KOPT-K1 (cell line): Measurements from ENCODE around the gene RBM34.
"Not testable (repeated sequence)": the region's sequence is repeated elsewhere in the genome, so short reads cannot be mapped to it uniquely, and the experiment has no call there.

ENCODE experiments used
- H3K27ac ChIP-seq: fragments of 200-600 bp; sonication (generic); 2 replicates; pipeline ENCODE4 v1.5.1; 2016; ENCODE audit warnings: antibody characterized with exemption, mild to moderate bottlenecking, low read depth, low read length; ENCODE audit not compliant: poor library complexity, severe bottlenecking
- H3K36me3 ChIP-seq: fragments of 200-600 bp; sonication (generic); 2 replicates; pipeline ENCODE4 v1.5.1; 2017; ENCODE audit warnings: antibody characterized with exemption, mild to moderate bottlenecking, low read length, moderate library complexity; ENCODE audit not compliant: insufficient read depth
- H3K9me3 ChIP-seq: fragments of 200-600 bp; sonication (generic); 2 replicates; pipeline ENCODE4 v1.5.1; 2017; ENCODE audit warnings: antibody characterized with exemption, low read length, mild to moderate bottlenecking; ENCODE audit not compliant: insufficient read depth, poor library complexity, severe bottlenecking

RBM34 gene

GRCh38 chr1:235160957-235161684, at the start of gene RBM34:
RBM34 (minus strand) TSS chr1:235161250; CDS start chr1:235161226, 24 bp downstream.
- peaks cover 42% of the 10 kb centered on the region for H3K36me3 ChIP-seq

GRCh38 chr1:235207209-235207565, 46.1 kb upstream of the RBM34 start:
- Histone ChIP-seq H3K27ac (peak overlapping the region; percentile 62), H3K9me3 (no peaks in the 10 kb centered on the region), H3K36me3 (peaks cover 40% of the 10 kb centered on the region)

More at GRCh38 chr1:235160957-235161684, at the start of gene RBM34:
- Histone ChIP-seq H3K27ac (peak within 1 kb of the TSS; percentile 87), H3K9me3 (no peaks in the 10 kb centered on the region)

GRCh38 chr1:235206533-235207208, 45.6 kb upstream of the RBM34 start:
- Histone ChIP-seq H3K27ac (peak overlapping the region; percentile 62), H3K36me3 (peaks cover 35% of the 10 kb centered on the region), H3K9me3 (no peaks in the 10 kb centered on the region)

- Histone ChIP-seq H3K9me3 (no peaks in the 10 kb centered on the region), H3K36me3 (peaks cover 35% of the 10 kb centered on the region)
Observed at GRCh38 chr1:235205687-235206086, 44.6 kb upstream of the RBM34 start.

GRCh38 chr1:235203428-235203827, 42.4 kb upstream of the RBM34 start:
- H3K9me3 ChIP-seq = no peaks in the 10 kb centered on the region
- peaks cover 24% of the 10 kb centered on the region for H3K36me3 ChIP-seq
- H3K27ac ChIP-seq = no peak overlapping the region

More at GRCh38 chr1:235205687-235206086, 44.6 kb upstream of the RBM34 start:
- peak overlapping the region; percentile 62 for H3K27ac ChIP-seq

GRCh38 chr1:235202447-235202846, 41.4 kb upstream of the RBM34 start:
- not testable (repeated sequence) for H3K9me3 ChIP-seq, H3K27ac ChIP-seq
- H3K36me3 ChIP-seq = peaks cover 34% of the 10 kb centered on the region

- Histone ChIP-seq H3K9me3 (no peaks in the 10 kb centered on the region), H3K36me3 (peaks cover 61% of the 10 kb centered on the region), H3K27ac (no peak overlapping the region)
Observed at GRCh38 chr1:235199441-235199840, 38.4 kb upstream of the RBM34 start.

GRCh38 chr1:235190431-235190830, 29.4 kb upstream of the RBM34 start:
- H3K36me3 ChIP-seq = peaks cover 84% of the 10 kb centered on the region
- no peaks in the 10 kb centered on the region for H3K9me3 ChIP-seq
- no peak overlapping the region for H3K27ac ChIP-seq

- no peaks in the 10 kb centered on the region for H3K9me3 ChIP-seq
- H3K36me3 ChIP-seq = peaks cover 77% of the 10 kb centered on the region
- H3K27ac ChIP-seq = no peak overlapping the region
Observed at GRCh38 chr1:235187316-235187715, 26.3 kb upstream of the RBM34 start.

GRCh38 chr1:235181561-235182245, 20.7 kb upstream of the RBM34 start:
- no peaks in the 10 kb centered on the region for H3K9me3 ChIP-seq
- peaks cover 81% of the 10 kb centered on the region for H3K36me3 ChIP-seq
- H3K27ac ChIP-seq = no peak overlapping the region

GRCh38 chr1:235180916-235181460, 19.9 kb upstream of the RBM34 start:
- peaks cover 84% of the 10 kb centered on the region for H3K36me3 ChIP-seq

GRCh38 chr1:235176486-235176885, 15.4 kb upstream of the RBM34 start:
- no peak overlapping the region for H3K27ac ChIP-seq

More at GRCh38 chr1:235180916-235181460, 19.9 kb upstream of the RBM34 start:
- no peak overlapping the region for H3K27ac ChIP-seq
- H3K9me3 ChIP-seq = no peaks in the 10 kb centered on the region

GRCh38 chr1:235169986-235170385, 8.9 kb upstream of the RBM34 start:
- peaks cover 83% of the 10 kb centered on the region for H3K36me3 ChIP-seq
- H3K27ac ChIP-seq = no peak overlapping the region
- H3K9me3 ChIP-seq = no peaks in the 10 kb centered on the region

More at GRCh38 chr1:235176486-235176885, 15.4 kb upstream of the RBM34 start:
- Histone ChIP-seq H3K9me3 (no peaks in the 10 kb centered on the region), H3K36me3 (peaks cover 93% of the 10 kb centered on the region)

GRCh38 chr1:235168375-235168774, 7.3 kb upstream of the RBM34 start:
- Histone ChIP-seq H3K36me3 (peaks cover 68% of the 10 kb centered on the region), H3K9me3 (no peaks in the 10 kb centered on the region), H3K27ac (no peak overlapping the region)
